K562 (cell line): ENCODE measurements around the gene NDUFB3. TPM values are rescaled to one million over a fixed set of nuclear protein-coding genes. Genes with fewer than 3 reads are reported as not detected.

Source experiments
- ATAC-seq: fragments of 200-7000 bp; cut with Tn5 transposase; 3 replicates; pipeline ENCODE4 v1.9.1; 2020; ENCODE audit warnings: moderate library complexity
- BruUV-seq: library from RNA; stranded (reverse); fragments of 400-500 nt; replicated peaks from 2 replicates; lab custom pipeline; 2021; lab: Mats Ljungman, UMichigan
- CTCF ChIA-PET: fragments of 300-600 bp; formaldehyde crosslinking; extraction: SDS; loops from one replicate; lab custom pipeline; 2021; ENCODE audit warnings: low intra/inter-chr PET ratio; lab: Yijun Ruan, JAX
- POLR2A ChIA-PET: fragments of 300-600, 350-650 bp; sonication (Branson Sonifier 250); formaldehyde crosslinking; extraction: SDS; loops from one replicate; lab custom pipeline; 2021; ENCODE audit warnings: antibody characterized with exemption, inconsistent platforms; lab: Yijun Ruan, JAX
- DNase-seq, 4 experiments: peaks; one replicate each; pipeline versions ENCODE4 v3.0.0 to v3.0.0-alpha.2; 2011 to 2018; ENCODE audit warnings: low spot score in 3 of 4, mixed read lengths in 3 of 4; ENCODE audit errors: extremely low read depth in 1 of 4
- FAIRE-seq: peaks from 2 replicates; lab custom pipeline; 2011; peaks lifted over from hg19 to GRCh38; lab: Jason Lieb, UNC
- H2AFZ ChIP-seq: 2 replicates; pipeline ENCODE4 v1.6.0; 2011; ENCODE audit warnings: low read depth, low read length, control low read depth, inconsistent platforms
- H3K27ac ChIP-seq: fragments of 200-600 bp; 3 replicates; pipeline ENCODE4 v1.8.0; 2011; ENCODE audit warnings: low read depth, mild to moderate bottlenecking, control low read depth, inconsistent platforms, low read length, moderate library complexity, mixed read lengths; ENCODE audit errors: extremely low read depth
- H3K27me3 ChIP-seq, 2 experiments: fragments of 300-600 bp in 1 of 2; 2 replicates in 1 of 2; 3 replicates in 1 of 2; pipeline versions ENCODE4 v1.6.0 to v1.8.0; 2011; ENCODE audit warnings: inconsistent platforms in 2 of 2, low read length in 2 of 2, mild to moderate bottlenecking in 1 of 2, mixed read lengths in 1 of 2, moderate library complexity in 1 of 2; ENCODE audit not compliant: control insufficient read depth in 2 of 2, insufficient read depth in 2 of 2
- H3K36me3 ChIP-seq: fragments of 300-600 bp; 3 replicates; pipeline ENCODE4 v1.8.0; 2011; ENCODE audit warnings: mild to moderate bottlenecking, low read length, inconsistent platforms; ENCODE audit not compliant: control insufficient read depth, insufficient read depth
- H3K4me1 ChIP-seq, 2 experiments: fragments of 200-600 bp in 1 of 2; replicated peaks in 1 of 2; 2 replicates in 1 of 2; 3 replicates in 1 of 2; pipeline versions ENCODE4 v1.5.1 to v1.8.0; 2011; ENCODE audit warnings: inconsistent platforms in 2 of 2, low read length in 2 of 2, mild to moderate bottlenecking in 1 of 2, mixed read lengths in 1 of 2, moderate library complexity in 1 of 2; ENCODE audit not compliant: control insufficient read depth in 2 of 2, insufficient read depth in 2 of 2
- H3K4me2 ChIP-seq: 2 replicates; pipeline ENCODE4 v1.6.1; 2011; ENCODE audit warnings: low read length, control low read depth, inconsistent platforms, mixed read lengths; ENCODE audit not compliant: insufficient read depth
- H3K4me3 ChIP-seq: fragments of 200-600 bp; sonication (generic), shearing (Covaris generic); 2 replicates; pipeline ENCODE4 v1.5.1; 2016; ENCODE audit warnings: control low read depth, inconsistent platforms
- H3K79me2 ChIP-seq: fragments of 200-600 bp; 3 replicates; pipeline ENCODE4 v1.8.0; 2011; ENCODE audit warnings: low read length, inconsistent platforms; ENCODE audit not compliant: control insufficient read depth, insufficient read depth
- H3K9ac ChIP-seq, 2 experiments: 2 replicates each; pipeline versions ENCODE4 v1.6.0 to v1.6.1; 2011; ENCODE audit warnings: low read depth in 2 of 2, low read length in 2 of 2, control low read depth in 1 of 2, inconsistent platforms in 1 of 2, mild to moderate bottlenecking in 1 of 2, mixed read lengths in 1 of 2; ENCODE audit not compliant: insufficient read depth in 1 of 2
- H3K9me1 ChIP-seq: one replicate; pipeline ENCODE4 v1.6.0; 2011; ENCODE audit warnings: inconsistent platforms, mild to moderate bottlenecking, low read length, moderate library complexity; ENCODE audit not compliant: control insufficient read depth, insufficient read depth
- H3K9me3 ChIP-seq: replicated peaks from 2 replicates; pipeline ENCODE4 v1.5.1; 2011; ENCODE audit warnings: low read depth, low read length, inconsistent platforms; ENCODE audit not compliant: control insufficient read depth, insufficient read depth
- H4K20me1 ChIP-seq: replicated peaks from 2 replicates; pipeline ENCODE4 v1.6.1; 2011; ENCODE audit warnings: low read length, inconsistent platforms, mixed read lengths; ENCODE audit not compliant: control insufficient read depth, insufficient read depth
- JUND ChIP-seq, 2 experiments: IDR thresholded peaks; 2 replicates in 1 of 2; 3 replicates in 1 of 2; pipeline ENCODE4 v1.6.1; 2011; ENCODE audit warnings: borderline replicate concordance in 2 of 2, low read depth in 2 of 2, low read length in 2 of 2, improper control_type of control experiment in 1 of 2, missing biosample characterization in 1 of 2, missing genetic modification characterization in 1 of 2, missing genetic modification reagents in 1 of 2
- MAFF ChIP-seq: IDR thresholded peaks from 2 replicates; pipeline ENCODE4 v1.6.1; 2012; ENCODE audit warnings: low read length, improper control_type of control experiment
- MEIS2 ChIP-seq: fragments of 450-650 bp; IDR thresholded peaks from 2 replicates; pipeline ENCODE4 v1.6.1; 2014; ENCODE audit warnings: mild to moderate bottlenecking; ENCODE audit not compliant: partially characterized antibody
- MYNN ChIP-seq, 2 experiments: sonication (generic); formaldehyde crosslinking in 1 of 2; IDR thresholded peaks; 2 replicates each; pipeline versions ENCODE4 v1.5.0 to v1.6.1; 2016 to 2020; ENCODE audit warnings: antibody characterized with exemption in 1 of 2, missing genetic modification reagents in 1 of 2
- POLR2A ChIP-seq: fragments of 450-650 bp; conservative IDR thresholded peaks from 2 replicates; pipeline ENCODE4 v1.6.1; 2016
- PTTG1 ChIP-seq: fragments of 450-650 bp; IDR thresholded peaks from 2 replicates; pipeline ENCODE4 v1.6.1; 2016; ENCODE audit warnings: low read depth, mild to moderate bottlenecking, missing genetic modification characterization, missing compliant biosample characterization
- ZNF695 ChIP-seq: fragments of 450-650 bp; formaldehyde crosslinking; IDR thresholded peaks from 2 replicates; pipeline ENCODE4 v1.4.0; 2020; ENCODE audit warnings: mild to moderate bottlenecking, moderate library complexity
- WGBS: fragments of 100-300 bp; shearing (Covaris generic); methylation state at CpG from one replicate; pipeline ENCODE4 v1.1.6; 2016; ENCODE audit warnings: low coverage, mixed read lengths; ENCODE audit not compliant: insufficient coverage; ENCODE audit errors: missing lambda C conversion rate; 5-methylcytosine and 5-hydroxymethylcytosine counted together
- in situ Hi-C: fragments of 300-500 bp; cut with MboI; formaldehyde crosslinking; loops from 4 replicates; pipeline ENCODE4 v1.15.0; 2018; ENCODE audit warnings: inconsistent platforms, mixed read lengths
- intact Hi-C: fragments of 100-400 bp; cut with micrococcal nuclease; formaldehyde crosslinking; loops from 2 replicates; pipeline ENCODE4 v1.14.2; 2022
- polyA plus RNA-seq, 8 experiments: library from polyadenylated mRNA; depleted of rRNA in 4 of 8; stranded (reverse) in 5 of 8; unstranded in 3 of 8; fragments of >200 nt; fragmentation: Nextera tagmentation in 2 of 8; fragmentation: Illumina TruSeq in 1 of 8; extraction: Ambion mirVana in 2 of 8; extraction: Trizol in 1 of 8; gene quantifications; 2 replicates each; pipeline versions ENCODE4 v1.2.1 to v1.2.3, GENCODE V29; 2011 to 2014; ENCODE audit warnings: inconsistent platforms in 1 of 8, missing spikeins in 1 of 8
- total RNA-seq, 7 experiments: library from RNA; depleted of rRNA in 6 of 7; stranded (reverse); fragments of >200 nt in 6 of 7; fragmentation: Illumina TruSeq in 2 of 7; extraction: Trizol in 2 of 7; gene quantifications; 2 replicates each; pipeline versions ENCODE4 v1.2.1 to v1.2.3, GENCODE V29; 2011 to 2021; ENCODE audit warnings: low replicate concordance in 1 of 7
- TF ChIP-seq, protein P1 (sequence below): IDR thresholded peaks from 2 replicates; pipeline ENCODE4 v1.6.1; 2011; ENCODE audit not compliant: insufficient read length; ENCODE audit errors: extremely low read depth

Gene NDUFB3
- total and polyA plus RNA-seq, 9 of the 15 experiments (the other 6 are each of a cell fraction or from before 2014, with no cell fraction given): 126 to 786 (median 156) TPM

DNA sequence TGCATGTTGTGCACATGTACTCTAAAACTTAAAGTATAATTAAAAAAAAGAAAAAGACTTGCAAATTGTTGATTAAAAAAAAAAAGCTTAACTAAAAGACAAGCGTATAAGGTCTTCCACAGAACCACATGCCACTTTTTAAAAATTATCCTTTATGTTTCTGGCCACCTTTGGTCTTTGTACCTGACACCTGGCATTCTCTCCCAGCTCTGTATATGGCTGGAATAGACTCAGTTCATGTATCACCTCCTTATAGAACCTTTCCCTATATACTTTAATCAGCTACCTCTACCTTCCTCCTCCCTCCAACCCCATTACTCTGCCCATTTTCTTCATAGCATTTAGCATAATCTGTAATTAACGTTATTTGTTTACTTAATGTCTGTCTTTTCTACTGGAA is 32.9 kb upstream of the NDUFB3 start:
- H3K36me3 ChIP-seq: peaks cover 18% of the 10 kb centered on the region; the same call in 1 of the 3 replicates
- intact Hi-C loops (no loop called here), in situ Hi-C loops (no loop called here)
- TF ChIP-seq PTTG1 (no peak), POLR2A (no peak), MYNN (IDR thresholded peaks at IDR 0.05) (no peak), MYNN (CRISPR knock-in tag; IDR thresholded peaks at IDR 0.05) (no peak), MEIS2 (no peak), ZNF695 (CRISPR knock-in tag) (no peak)
- H3K9ac ChIP-seq: no peak overlapping the region
- no peak overlapping the region for H3K4me2 ChIP-seq
- 100% methylated on average over 2 of the region's 2 CpGs for WGBS
- H2AFZ ChIP-seq: no peak overlapping the region
- no peaks in the 10 kb centered on the region for H4K20me1 ChIP-seq
- no TSS peak for BruUV-seq
- peaks cover 23% of the 10 kb centered on the region for H3K79me2 ChIP-seq
- H3K27ac ChIP-seq: no peak overlapping the region
- H3K27me3 ChIP-seq: no peaks in the 10 kb centered on the region
- DNase-seq (no peak), ATAC-seq (no peak), FAIRE-seq (no peak)
- H3K4me3 ChIP-seq: no peak overlapping the region
- H3K9me1 ChIP-seq: no peaks in the 10 kb centered on the region
- CTCF ChIA-PET: no interaction called here
- H3K9me3 ChIP-seq: no peaks in the 10 kb centered on the region
- POLR2A ChIA-PET: interaction anchor here (0.5 kb wide), 2 partner anchors 15 to 20 kb away, joined by 3 to 4 read pairs; no protein-coding TSS in a partner anchor
- no peaks in the 10 kb centered on the region for H3K4me1 ChIP-seq

DNA sequence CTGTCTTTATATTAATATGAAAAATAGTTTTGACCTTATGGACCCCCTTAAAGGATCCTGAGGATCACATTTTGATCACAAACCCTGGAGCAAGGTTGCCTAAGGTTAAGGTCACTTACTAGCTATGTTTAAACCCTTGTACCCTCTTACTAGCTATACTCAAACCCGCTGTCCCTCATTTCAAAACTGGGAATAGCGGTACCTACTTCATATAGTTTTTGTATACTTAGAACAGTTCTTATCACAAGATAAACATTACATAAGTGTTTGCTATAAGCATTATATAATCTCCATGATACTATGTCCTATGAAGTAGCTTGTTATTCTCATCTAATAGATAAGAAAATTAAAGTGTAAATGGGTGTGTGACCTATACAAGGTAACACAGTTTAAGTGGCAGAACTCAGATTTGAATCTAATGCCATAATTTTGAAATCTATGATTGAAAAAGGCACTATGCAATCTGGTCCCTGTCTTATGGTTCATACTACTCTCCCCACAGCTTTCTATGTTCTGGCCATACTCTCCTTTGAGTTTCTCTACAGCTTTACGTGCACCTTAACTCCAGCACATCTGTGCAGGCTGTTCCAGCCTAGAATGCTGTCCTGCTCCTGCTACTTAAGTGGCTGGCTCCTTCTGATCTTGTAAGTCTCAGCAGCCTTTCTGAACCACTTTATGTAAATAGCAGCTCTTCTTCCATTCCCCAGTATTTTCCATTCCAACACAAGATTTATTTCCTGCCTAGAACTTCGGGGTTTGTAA is 30.8 kb upstream of the NDUFB3 start:
- BruUV-seq: no TSS peak
- in situ Hi-C loops: no loop called here
- Histone ChIP-seq H3K4me1 (no peaks in the 10 kb centered on the region), H3K4me3 (no peak overlapping the region), H3K9me3 (no peaks in the 10 kb centered on the region), H2AFZ (no peak overlapping the region), H3K9ac (no peak overlapping the region), H4K20me1 (no peaks in the 10 kb centered on the region), H3K4me2 (no peak overlapping the region), H3K79me2 (peaks cover 43% of the 10 kb centered on the region), H3K27ac (no peak overlapping the region), H3K27me3 (no peaks in the 10 kb centered on the region), H3K36me3 (peaks cover 31% of the 10 kb centered on the region; the same call in 1 of the 3 replicates), H3K9me1 (no peaks in the 10 kb centered on the region)
- intact Hi-C loops: no loop called here
- ChIA-PET CTCF (no interaction called here), POLR2A (interaction anchor here (0.6 to 1.3 kb wide), 2 partner anchors 12 to 21 kb away, joined by 3 read pairs; no protein-coding TSS in a partner anchor)
- ATAC-seq (no peak), DNase-seq (no peak), FAIRE-seq (no peak)
- 78% methylated on average over 4 of the region's 4 CpGs for WGBS
- TF ChIP-seq JUND (IDR thresholded peaks at IDR 0.05; ENCODE audit: borderline replicate concordance, low read depth, low read length) (no peak), JUND (tag; IDR thresholded peaks at IDR 0.05; ENCODE audit: borderline replicate concordance, low read depth, low read length) (no peak), MAFF (no peak), MEIS2 (no peak)
- TF ChIP-seq, protein P1, sequence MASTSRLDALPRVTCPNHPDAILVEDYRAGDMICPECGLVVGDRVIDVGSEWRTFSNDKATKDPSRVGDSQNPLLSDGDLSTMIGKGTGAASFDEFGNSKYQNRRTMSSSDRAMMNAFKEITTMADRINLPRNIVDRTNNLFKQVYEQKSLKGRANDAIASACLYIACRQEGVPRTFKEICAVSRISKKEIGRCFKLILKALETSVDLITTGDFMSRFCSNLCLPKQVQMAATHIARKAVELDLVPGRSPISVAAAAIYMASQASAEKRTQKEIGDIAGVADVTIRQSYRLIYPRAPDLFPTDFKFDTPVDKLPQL: no peak
